IMR-90 (cell line): ENCODE measurements around the gene EFHC1. TPM values are rescaled to one million over a fixed set of nuclear protein-coding genes. Genes with fewer than 3 reads are reported as not detected.

Experiments used
- ATAC-seq: fragments of 200-7000 bp; cut with Tn5 transposase; 2 replicates; pipeline ENCODE4 v1.9.1; 2020; ENCODE audit warnings: low read depth, mild to moderate bottlenecking, moderate library complexity
- BruUV-seq: library from RNA; stranded (reverse); fragments of 400-500 nt; replicated peaks from 2 replicates; lab custom pipeline; 2021; lab: Mats Ljungman, UMichigan
- CTCF ChIA-PET: fragments of 300-600 bp; formaldehyde crosslinking; extraction: SDS; loops from one replicate; lab custom pipeline; 2021; ENCODE audit warnings: antibody characterized with exemption; lab: Yijun Ruan, JAX
- POLR2A ChIA-PET: fragments of 300-600 bp; sonication (Branson Sonifier 250); formaldehyde crosslinking; loops from one replicate; lab custom pipeline; 2022; ENCODE audit warnings: antibody characterized with exemption; ENCODE audit not compliant: unreplicated experiment; lab: Charles Lee
- DNase-seq: peaks from one replicate; pipeline ENCODE4 v3.0.0; 2013
- H2AFZ ChIP-seq: replicated peaks from 2 replicates; pipeline ENCODE3; 2013; ENCODE audit warnings: low read length, mild to moderate bottlenecking; ENCODE audit not compliant: poor library complexity
- H2AK5ac ChIP-seq: 2 replicates; pipeline ENCODE4 v1.6.1; 2013; ENCODE audit warnings: low read depth, low read length, inconsistent platforms
- H2AK9ac ChIP-seq: replicated peaks from 2 replicates; pipeline ENCODE3; 2013; ENCODE audit warnings: mild to moderate bottlenecking, low read depth, low read length, moderate library complexity; ENCODE audit not compliant: poor library complexity
- H2BK120ac ChIP-seq: 2 replicates; pipeline ENCODE4 v1.6.1; 2013; ENCODE audit warnings: low read depth, low read length, inconsistent platforms
- H2BK15ac ChIP-seq: 3 replicates; pipeline ENCODE4 v1.6.1; 2013; ENCODE audit warnings: low read depth, low read length, inconsistent platforms
- H2BK20ac ChIP-seq: 2 replicates; pipeline ENCODE4 v1.6.1; 2013; ENCODE audit warnings: low read depth, mild to moderate bottlenecking, inconsistent platforms, low read length, moderate library complexity
- H2BK5ac ChIP-seq: 2 replicates; pipeline ENCODE4 v1.6.1; 2013; ENCODE audit warnings: mild to moderate bottlenecking, low read depth, low read length, inconsistent platforms; ENCODE audit not compliant: poor library complexity, severe bottlenecking
- H3K14ac ChIP-seq: replicated peaks from 2 replicates; pipeline ENCODE4 v1.6.1; 2013; ENCODE audit warnings: low read depth, low read length, inconsistent platforms
- H3K18ac ChIP-seq: 2 replicates; pipeline ENCODE4 v1.6.1; 2013; ENCODE audit warnings: low read depth, low read length, control low read depth
- H3K23ac ChIP-seq: 2 replicates; pipeline ENCODE4 v1.6.1; 2013; ENCODE audit warnings: low read depth, low read length, inconsistent platforms
- H3K27ac ChIP-seq: 2 replicates; pipeline ENCODE4 v1.5.1; 2013; ENCODE audit warnings: mild to moderate bottlenecking, control low read depth, low read length; ENCODE audit not compliant: insufficient read depth
- H3K27me3 ChIP-seq: 2 replicates; pipeline ENCODE4 v1.6.1; 2013; ENCODE audit warnings: low read length; ENCODE audit not compliant: control insufficient read depth, insufficient read depth
- H3K36me3 ChIP-seq: 2 replicates; pipeline ENCODE4 v1.6.1; 2013; ENCODE audit warnings: low read length, mixed read lengths; ENCODE audit not compliant: control insufficient read depth, insufficient read depth
- H3K4ac ChIP-seq: 2 replicates; pipeline ENCODE4 v1.6.1; 2013; ENCODE audit warnings: low read depth, low read length, inconsistent platforms
- H3K4me1 ChIP-seq: 2 replicates; pipeline ENCODE4 v1.6.1; 2013; ENCODE audit warnings: low read length, mixed read lengths; ENCODE audit not compliant: control insufficient read depth, insufficient read depth
- H3K4me2 ChIP-seq: 2 replicates; pipeline ENCODE4 v1.6.1; 2013; ENCODE audit warnings: low read depth, mild to moderate bottlenecking, control low read depth, low read length, moderate library complexity
- H3K4me3 ChIP-seq: 2 replicates; pipeline ENCODE4 v1.5.1; 2013; ENCODE audit warnings: low read depth, mild to moderate bottlenecking, control low read depth, low read length, moderate library complexity; ENCODE audit not compliant: insufficient read depth
- H3K56ac ChIP-seq: 2 replicates; pipeline ENCODE4 v1.6.1; 2013; ENCODE audit warnings: low read length, inconsistent platforms; ENCODE audit not compliant: insufficient read depth; ENCODE audit errors: extremely low read depth
- H3K79me1 ChIP-seq, 2 experiments: 2 replicates each; pipeline ENCODE4 v1.6.1; 2013; ENCODE audit warnings: low read length in 2 of 2, inconsistent platforms in 1 of 2, low read depth in 1 of 2
- H3K9ac ChIP-seq: 2 replicates; pipeline ENCODE4 v1.6.1; 2013; ENCODE audit warnings: low read depth, low read length, control low read depth
- H3K9me1 ChIP-seq: 2 replicates; pipeline ENCODE4 v1.6.1; 2013; ENCODE audit warnings: low read length, inconsistent platforms; ENCODE audit not compliant: insufficient read depth
- H3K9me3 ChIP-seq: 2 replicates; pipeline ENCODE4 v1.6.1; 2013; ENCODE audit warnings: low read length; ENCODE audit not compliant: control insufficient read depth, insufficient read depth
- H4K20me1 ChIP-seq: 2 replicates; pipeline ENCODE4 v1.6.1; 2013; ENCODE audit warnings: low read length, inconsistent platforms; ENCODE audit not compliant: insufficient read depth
- H4K5ac ChIP-seq: 2 replicates; pipeline ENCODE4 v1.6.1; 2013; ENCODE audit warnings: mild to moderate bottlenecking, low read depth, low read length, control low read depth
- H4K8ac ChIP-seq, 2 experiments: 2 replicates each; pipeline ENCODE4 v1.6.1; 2013; ENCODE audit warnings: low read depth in 2 of 2, low read length in 2 of 2, control low read depth in 1 of 2, inconsistent platforms in 1 of 2
- H4K91ac ChIP-seq: 2 replicates; pipeline ENCODE4 v1.6.1; 2013; ENCODE audit warnings: low read depth, low read length, inconsistent platforms; ENCODE audit not compliant: insufficient read depth
- BHLHE40 ChIP-seq: fragments of 150-350 bp; IDR thresholded peaks from 2 replicates; pipeline ENCODE4 v1.6.1; 2016; ENCODE audit warnings: mild to moderate bottlenecking, low read depth, low read length
- CEBPB ChIP-seq: IDR thresholded peaks from 2 replicates; pipeline ENCODE4 v1.6.1; 2012; ENCODE audit warnings: low read depth, low read length, improper control_type of control experiment
- CHD1 ChIP-seq: IDR thresholded peaks from 2 replicates; pipeline ENCODE4 v1.6.1; 2012; ENCODE audit warnings: low read depth, low read length, improper control_type of control experiment
- CTCF ChIP-seq: conservative IDR thresholded peaks from 2 replicates; pipeline ENCODE4 v1.5.1; 2012; ENCODE audit warnings: mild to moderate bottlenecking, low read depth, low read length, improper control_type of control experiment
- ELK1 ChIP-seq: fragments of 150-350 bp; IDR thresholded peaks from 2 replicates; pipeline ENCODE4 v1.6.1; 2016; ENCODE audit warnings: low read depth, mild to moderate bottlenecking, low read length, moderate library complexity, borderline replicate concordance
- FOS ChIP-seq: fragments of 150-350 bp; IDR thresholded peaks from 2 replicates; pipeline ENCODE4 v1.6.1; 2016; ENCODE audit warnings: low read depth, low read length
- MAFK ChIP-seq: IDR thresholded peaks from 2 replicates; pipeline ENCODE4 v1.6.1; 2012; ENCODE audit warnings: low read depth, low read length, improper control_type of control experiment
- MXI1 ChIP-seq: IDR thresholded peaks from 2 replicates; pipeline ENCODE4 v1.6.1; 2012; ENCODE audit warnings: low read depth, mild to moderate bottlenecking, low read length, moderate library complexity, borderline replicate concordance
- NFE2L2 ChIP-seq: fragments of 150-350 bp; IDR thresholded peaks from 2 replicates; pipeline ENCODE4 v1.6.1; 2016; ENCODE audit warnings: low read depth, mild to moderate bottlenecking, low read length
- POLR2A ChIP-seq: IDR thresholded peaks from 2 replicates; pipeline ENCODE4 v1.6.1; 2012; ENCODE audit warnings: mild to moderate bottlenecking, low read depth, low read length
- RAD21 ChIP-seq: IDR thresholded peaks from 2 replicates; pipeline ENCODE4 v1.6.1; 2012; ENCODE audit warnings: low read length, improper control_type of control experiment
- RCOR1 ChIP-seq: IDR thresholded peaks from 2 replicates; pipeline ENCODE4 v1.6.1; 2012; ENCODE audit warnings: mild to moderate bottlenecking, low read length, improper control_type of control experiment; ENCODE audit not compliant: insufficient replicate concordance
- RFX5 ChIP-seq: IDR thresholded peaks from 2 replicates; pipeline ENCODE4 v1.8.0; 2012; ENCODE audit warnings: low read depth, mild to moderate bottlenecking, low read length, moderate library complexity
- SMC3 ChIP-seq: fragments of 150-350 bp; IDR thresholded peaks from 2 replicates; pipeline ENCODE4 v1.6.1; 2016; ENCODE audit warnings: low read depth, mild to moderate bottlenecking, antibody characterized with exemption, low read length, moderate library complexity
- USF2 ChIP-seq: fragments of 150-350 bp; IDR thresholded peaks from 2 replicates; pipeline ENCODE4 v1.6.1; 2017; ENCODE audit warnings: mild to moderate bottlenecking, antibody characterized with exemption, low read length, low read depth
- WGBS, 2 experiments: methylation state at CpG; one replicate each; pipeline versions ENCODE4 v1.1.5 to v1.1.7; 2013; ENCODE audit warnings: missing lambda C conversion rate in 2 of 2; ENCODE audit not compliant: insufficient read length in 1 of 2; ENCODE audit errors: extremely low coverage in 2 of 2; 5-methylcytosine and 5-hydroxymethylcytosine counted together
- dilution Hi-C: fragments of 300-500 bp; cut with HindIII; formaldehyde crosslinking; loops from one replicate; pipeline ENCODE4 v1.14.3; 2018; ENCODE audit warnings: low sequenced_read_pairs; ENCODE audit not compliant: unreplicated experiment
- in situ Hi-C: fragments of 300-500 bp; cut with MboI; formaldehyde crosslinking; loops from 3 replicates; pipeline ENCODE4 v1.14.3; 2019; ENCODE audit warnings: low sequenced_read_pairs, inconsistent platforms, mixed read lengths
- intact Hi-C: fragments of 100-400 bp; cut with micrococcal nuclease; formaldehyde crosslinking; loops from 2 replicates; pipeline ENCODE4 v1.10.0; 2022
- polyA plus RNA-seq, 3 experiments: library from polyadenylated mRNA; depleted of rRNA; stranded (reverse); fragments of >200 nt; gene quantifications; 2 replicates each; pipeline ENCODE4 v1.2.3, GENCODE V29; 2012; ENCODE audit warnings: low replicate concordance in 1 of 3
- total RNA-seq: library from RNA; depleted of rRNA; stranded (reverse); fragments of >200 nt; gene quantifications from 2 replicates; pipeline ENCODE4 v1.2.3, GENCODE V29; 2012

EFHC1 gene
- total and polyA plus RNA-seq, 2 of the 4 experiments (the other 2 are of a cell fraction) = 14.0 to 23.0 TPM

- BruUV-seq = no TSS peak
- WGBS, 2 experiments = no CpG with 5 or more reads among the region's 2 CpGs
- DNase-seq = no peak
Observed at GRCh38 chr6:52496631-52497030, 76.5 kb downstream of the EFHC1 start.

More at GRCh38 chr6:52496631-52497030, 76.5 kb downstream of the EFHC1 start:
- Histone ChIP-seq H3K4me3 (no peak overlapping the region), H2AK5ac (no peak overlapping the region), H3K9me3 (0 out of 2 replicates have a peak, but pooled peaks cover 2% of the 10 kb centered on the region), H4K91ac (no peak overlapping the region), H4K20me1 (no peaks in the 10 kb centered on the region), H3K27me3 (no peaks in the 10 kb centered on the region), H2BK15ac (no peak overlapping the region), H3K14ac (no peak overlapping the region), H3K27ac (no peak overlapping the region), H2BK20ac (no peak overlapping the region), H2BK5ac (no peak overlapping the region), H3K9ac (no peak overlapping the region), H3K18ac (no peak overlapping the region), H3K4me1 (peaks cover 16% of the 10 kb centered on the region), H4K5ac (no peak overlapping the region), H4K8ac (no peak overlapping the region), H3K56ac (no peak overlapping the region), H3K36me3 (peaks cover 19% of the 10 kb centered on the region), H3K79me1 (peaks cover 12 to 47% of the 10 kb centered on the region in 2 experiments), H3K23ac (no peak overlapping the region), H3K9me1 (peaks cover 31% of the 10 kb centered on the region), H2BK120ac (no peak overlapping the region), H3K4me2 (no peak overlapping the region), H2AFZ (no peak overlapping the region), H2AK9ac (no peak overlapping the region), H3K4ac (no peak overlapping the region)
- in situ Hi-C loops (no loop called here), intact Hi-C loops (loop anchor here (5.0 to 10.0 kb wide), 2 partner anchors 74 to 1302 kb away; partner anchors contain the start of gene EFHC1), dilution Hi-C loops (no loop called here)
- ChIA-PET CTCF (interaction anchor here (0.6 kb wide), 1 partner anchor 118 kb away, joined by 3 read pairs; no protein-coding TSS in a partner anchor), POLR2A (no interaction called here)
- TF ChIP-seq CHD1 = no peak
- TF ChIP-seq MAFK = no peak
- no peak for TF ChIP-seq NFE2L2
- TF ChIP-seq CTCF = no peak
- no peak for TF ChIP-seq MXI1
- no peak for TF ChIP-seq CEBPB
- no peak for TF ChIP-seq RAD21
- TF ChIP-seq FOS = no peak
- TF ChIP-seq BHLHE40 = no peak
- no peak for TF ChIP-seq POLR2A
- no peak for TF ChIP-seq ELK1
- no peak for TF ChIP-seq SMC3
- TF ChIP-seq USF2 = no peak
- TF ChIP-seq RCOR1 = no peak
- no peak for TF ChIP-seq RFX5
- ATAC-seq = no peak
